ENCODE measurements around the gene WNT3A. TPM values are rescaled to one million over a fixed set of nuclear protein-coding genes. Genes with fewer than 3 reads are reported as not detected.
A peak's percentile ranks its signal among the peaks of the same experiment; 100 is the strongest.

WNT3A gene
- total RNA-seq, 2 donors from 2014 or later, result 0.11 to 0.46 TPM

DNA sequence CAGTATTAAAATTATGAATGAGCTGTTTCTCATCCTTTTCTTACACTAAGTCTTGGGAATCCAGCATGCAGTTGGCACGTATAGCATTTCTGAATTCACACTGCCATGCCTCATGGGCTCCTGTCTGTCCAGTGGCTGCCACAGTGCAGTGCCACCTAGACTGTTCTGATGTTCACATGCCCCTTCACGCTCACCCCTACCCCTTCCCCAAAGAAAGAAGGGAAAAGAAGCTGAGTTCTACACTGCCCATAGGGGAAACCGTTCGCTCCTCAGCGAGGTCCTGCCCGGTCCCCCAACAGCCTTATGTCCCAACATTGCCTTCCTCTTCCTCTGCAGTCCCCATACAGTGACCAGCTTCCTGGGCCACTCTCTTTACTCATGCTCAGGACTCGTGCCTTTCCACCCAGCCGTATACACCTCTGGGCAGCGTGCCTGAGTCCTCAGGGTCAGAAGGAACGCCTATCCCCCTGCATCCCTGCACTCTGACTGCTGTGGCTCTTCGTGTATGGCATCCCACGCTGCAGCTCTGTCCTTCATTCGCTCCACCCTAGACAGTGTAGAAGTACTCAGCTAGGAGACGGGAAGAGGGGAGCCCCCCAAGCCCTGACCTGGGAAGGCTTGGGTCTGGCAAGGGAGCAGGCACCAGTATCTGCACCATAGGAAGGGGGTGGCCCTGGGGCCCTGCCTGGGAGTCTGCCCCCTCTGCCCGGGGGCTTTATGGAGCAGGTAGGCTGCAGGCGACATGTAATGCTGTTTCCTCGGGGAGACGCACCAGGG lies 51.6 kb downstream of the WNT3A start:
- Mint-ChIP-seq H3K27me3 (ENCODE audit: insufficient read depth) (peaks cover 76% of the 10 kb centered on the region), H3K27ac (no peak overlapping the region), H3K4me1 (peaks cover 5% of the 10 kb centered on the region), H3K9me3 (peaks cover 7% of the 10 kb centered on the region), H3K36me3 (ENCODE audit: low read depth) (no peaks in the 10 kb centered on the region), H3K4me3 (no peak overlapping the region)
- Histone ChIP-seq H3K27me3 (ENCODE audit: control insufficient read depth, insufficient read depth, low read length, poor library complexity, severe bottlenecking) (peaks cover 61% of the 10 kb centered on the region), H3K9ac (ENCODE audit: extremely low read depth, low read length, poor library complexity, severe bottlenecking) (no peak overlapping the region), H3K27ac (ENCODE audit: low read depth, low read length) (no peak overlapping the region), H3K4me3 (ENCODE audit: low read length) (no peak overlapping the region), H3K9me3 (ENCODE audit: control insufficient read depth, low read length) (no peaks in the 10 kb centered on the region), H3K4me1 (ENCODE audit: control insufficient read depth, insufficient read depth, low read length) (no peaks in the 10 kb centered on the region), H3K36me3 (ENCODE audit: control insufficient read depth, insufficient read depth, low read length) (no peaks in the 10 kb centered on the region)
- DNase-seq, result no peak
- WGBS, 2 experiments (ENCODE audit: insufficient coverage in 1 of 2, insufficient read length in 1 of 2), result 71 to 79% methylated on average over 12 to 18 of the region's 18 CpGs
- TF ChIP-seq, protein P1, sequence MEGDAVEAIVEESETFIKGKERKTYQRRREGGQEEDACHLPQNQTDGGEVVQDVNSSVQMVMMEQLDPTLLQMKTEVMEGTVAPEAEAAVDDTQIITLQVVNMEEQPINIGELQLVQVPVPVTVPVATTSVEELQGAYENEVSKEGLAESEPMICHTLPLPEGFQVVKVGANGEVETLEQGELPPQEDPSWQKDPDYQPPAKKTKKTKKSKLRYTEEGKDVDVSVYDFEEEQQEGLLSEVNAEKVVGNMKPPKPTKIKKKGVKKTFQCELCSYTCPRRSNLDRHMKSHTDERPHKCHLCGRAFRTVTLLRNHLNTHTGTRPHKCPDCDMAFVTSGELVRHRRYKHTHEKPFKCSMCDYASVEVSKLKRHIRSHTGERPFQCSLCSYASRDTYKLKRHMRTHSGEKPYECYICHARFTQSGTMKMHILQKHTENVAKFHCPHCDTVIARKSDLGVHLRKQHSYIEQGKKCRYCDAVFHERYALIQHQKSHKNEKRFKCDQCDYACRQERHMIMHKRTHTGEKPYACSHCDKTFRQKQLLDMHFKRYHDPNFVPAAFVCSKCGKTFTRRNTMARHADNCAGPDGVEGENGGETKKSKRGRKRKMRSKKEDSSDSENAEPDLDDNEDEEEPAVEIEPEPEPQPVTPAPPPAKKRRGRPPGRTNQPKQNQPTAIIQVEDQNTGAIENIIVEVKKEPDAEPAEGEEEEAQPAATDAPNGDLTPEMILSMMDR (conservative IDR thresholded peaks at IDR 0.05), result no peak

DNA sequence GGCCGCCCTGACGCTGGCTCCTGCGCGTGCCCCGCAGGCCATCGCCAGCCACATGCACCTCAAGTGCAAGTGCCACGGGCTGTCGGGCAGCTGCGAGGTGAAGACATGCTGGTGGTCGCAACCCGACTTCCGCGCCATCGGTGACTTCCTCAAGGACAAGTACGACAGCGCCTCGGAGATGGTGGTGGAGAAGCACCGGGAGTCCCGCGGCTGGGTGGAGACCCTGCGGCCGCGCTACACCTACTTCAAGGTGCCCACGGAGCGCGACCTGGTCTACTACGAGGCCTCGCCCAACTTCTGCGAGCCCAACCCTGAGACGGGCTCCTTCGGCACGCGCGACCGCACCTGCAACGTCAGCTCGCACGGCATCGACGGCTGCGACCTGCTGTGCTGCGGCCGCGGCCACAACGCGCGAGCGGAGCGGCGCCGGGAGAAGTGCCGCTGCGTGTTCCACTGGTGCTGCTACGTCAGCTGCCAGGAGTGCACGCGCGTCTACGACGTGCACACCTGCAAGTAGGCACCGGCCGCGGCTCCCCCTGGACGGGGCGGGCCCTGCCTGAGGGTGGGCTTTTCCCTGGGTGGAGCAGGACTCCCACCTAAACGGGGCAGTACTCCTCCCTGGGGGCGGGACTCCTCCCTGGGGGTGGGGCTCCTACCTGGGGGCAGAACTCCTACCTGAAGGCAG lies 52.3 kb downstream of the WNT3A start:
- TF ChIP-seq, protein P1 (conservative IDR thresholded peaks at IDR 0.05), result no peak
- H3K9me3 ChIP-seq (ENCODE audit: control insufficient read depth, low read length), result no peaks in the 10 kb centered on the region
- 55 to 61% methylated on average over 53 to 66 of the region's 66 CpGs for WGBS, 2 experiments (ENCODE audit: insufficient coverage in 1 of 2, insufficient read length in 1 of 2)
- no peak for DNase-seq
- Mint-ChIP-seq H3K27me3 (ENCODE audit: insufficient read depth) (peaks cover 69% of the 10 kb centered on the region), H3K4me1 (peaks cover 5% of the 10 kb centered on the region), H3K9me3 (peaks cover 7% of the 10 kb centered on the region), H3K27ac (no peak overlapping the region), H3K4me3 (peak overlapping the region; percentile 62), H3K36me3 (ENCODE audit: low read depth) (no peaks in the 10 kb centered on the region)
- H3K27ac ChIP-seq (ENCODE audit: low read depth, low read length), result no peak overlapping the region
- H3K9ac ChIP-seq (ENCODE audit: extremely low read depth, low read length, poor library complexity, severe bottlenecking), result no peak overlapping the region
- H3K36me3 ChIP-seq (ENCODE audit: control insufficient read depth, insufficient read depth, low read length), result no peaks in the 10 kb centered on the region
- peaks cover 55% of the 10 kb centered on the region for H3K27me3 ChIP-seq (ENCODE audit: control insufficient read depth, insufficient read depth, low read length, poor library complexity, severe bottlenecking)
- no peak overlapping the region for H3K4me3 ChIP-seq (ENCODE audit: low read length)
- no peaks in the 10 kb centered on the region for H3K4me1 ChIP-seq (ENCODE audit: control insufficient read depth, insufficient read depth, low read length)

DNA sequence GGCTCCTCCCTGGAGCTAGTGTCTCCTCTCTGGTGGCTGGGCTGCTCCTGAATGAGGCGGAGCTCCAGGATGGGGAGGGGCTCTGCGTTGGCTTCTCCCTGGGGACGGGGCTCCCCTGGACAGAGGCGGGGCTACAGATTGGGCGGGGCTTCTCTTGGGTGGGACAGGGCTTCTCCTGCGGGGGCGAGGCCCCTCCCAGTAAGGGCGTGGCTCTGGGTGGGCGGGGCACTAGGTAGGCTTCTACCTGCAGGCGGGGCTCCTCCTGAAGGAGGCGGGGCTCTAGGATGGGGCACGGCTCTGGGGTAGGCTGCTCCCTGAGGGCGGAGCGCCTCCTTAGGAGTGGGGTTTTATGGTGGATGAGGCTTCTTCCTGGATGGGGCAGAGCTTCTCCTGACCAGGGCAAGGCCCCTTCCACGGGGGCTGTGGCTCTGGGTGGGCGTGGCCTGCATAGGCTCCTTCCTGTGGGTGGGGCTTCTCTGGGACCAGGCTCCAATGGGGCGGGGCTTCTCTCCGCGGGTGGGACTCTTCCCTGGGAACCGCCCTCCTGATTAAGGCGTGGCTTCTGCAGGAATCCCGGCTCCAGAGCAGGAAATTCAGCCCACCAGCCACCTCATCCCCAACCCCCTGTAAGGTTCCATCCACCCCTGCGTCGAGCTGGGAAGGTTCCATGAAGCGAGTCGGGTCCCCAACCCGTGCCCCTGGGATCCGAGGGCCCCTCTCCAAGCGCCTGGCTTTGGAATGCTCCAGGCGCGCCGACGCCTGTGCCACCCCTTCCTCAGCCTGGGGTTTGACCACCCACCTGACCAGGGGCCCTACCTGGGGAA lies 53.0 kb downstream of the WNT3A start:
- 28 to 42% methylated on average over 13 to 33 of the region's 33 CpGs for WGBS, 2 experiments (ENCODE audit: insufficient coverage in 1 of 2, insufficient read length in 1 of 2)

More for the DNA sequence above, 53.0 kb downstream of the WNT3A start:
- Mint-ChIP-seq H3K27ac (no peak overlapping the region), H3K4me3 (peak overlapping the region; percentile 62), H3K9me3 (peaks cover 5% of the 10 kb centered on the region), H3K36me3 (ENCODE audit: low read depth) (no peaks in the 10 kb centered on the region), H3K4me1 (peaks cover 5% of the 10 kb centered on the region), H3K27me3 (ENCODE audit: insufficient read depth) (peaks cover 64% of the 10 kb centered on the region)
- TF ChIP-seq, protein P1 (conservative IDR thresholded peaks at IDR 0.05), result no peak
- no peaks in the 10 kb centered on the region for H3K4me1 ChIP-seq (ENCODE audit: control insufficient read depth, insufficient read depth, low read length)
- H3K36me3 ChIP-seq (ENCODE audit: control insufficient read depth, insufficient read depth, low read length), result no peaks in the 10 kb centered on the region
- no peaks in the 10 kb centered on the region for H3K9me3 ChIP-seq (ENCODE audit: control insufficient read depth, low read length)
- H3K27me3 ChIP-seq (ENCODE audit: control insufficient read depth, insufficient read depth, low read length, poor library complexity, severe bottlenecking), result peaks cover 55% of the 10 kb centered on the region
- H3K9ac ChIP-seq (ENCODE audit: extremely low read depth, low read length, poor library complexity, severe bottlenecking), result no peak overlapping the region
- H3K27ac ChIP-seq (ENCODE audit: low read depth, low read length), result no peak overlapping the region
- peak overlapping the region; percentile 29 for H3K4me3 ChIP-seq (ENCODE audit: low read length)
- DNase-seq, result peak; percentile 100
